ENCODE data around the gene UCP3.

The UCP3 gene

DNA sequence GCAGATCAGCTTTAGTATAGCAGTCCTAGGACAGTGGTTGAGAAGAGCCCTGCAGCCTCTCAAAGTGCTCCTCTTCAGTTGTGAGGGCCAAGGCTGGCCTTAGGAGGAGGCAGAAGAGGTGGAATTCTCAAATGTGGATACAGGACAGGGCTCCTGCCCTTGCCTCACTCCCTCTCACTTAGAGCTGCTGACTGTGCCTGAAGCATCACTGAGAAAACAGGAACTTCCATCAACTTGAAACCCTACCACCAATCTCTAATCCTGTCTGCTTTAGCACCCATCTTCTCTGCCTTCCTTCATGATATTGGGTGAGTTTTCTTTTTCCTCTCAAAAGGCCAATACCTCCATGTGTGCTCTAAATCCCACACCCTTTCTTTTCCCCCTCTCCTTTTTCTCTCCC lies 14.4 kb upstream of the UCP3 start:
- H3K9ac ChIP-seq (ENCODE audit: low read depth, low read length), result no peak overlapping the region
- no peak for ATAC-seq (ENCODE audit: insufficient read depth, low read depth)
- no peaks in the 10 kb centered on the region for H3K4me1 ChIP-seq (ENCODE audit: insufficient read depth, low read length)
- H3K9me3 ChIP-seq (ENCODE audit: insufficient read depth, low read length, severe bottlenecking), result no peaks in the 10 kb centered on the region
- no peak overlapping the region for H3K4me3 ChIP-seq (ENCODE audit: low read depth in 1 of 2, low read length in 2 of 2)
- H4K20me1 ChIP-seq (ENCODE audit: insufficient read depth, low read length), result no peaks in the 10 kb centered on the region
- no peaks in the 10 kb centered on the region for H3K79me2 ChIP-seq (ENCODE audit: insufficient read depth, low read length)
- H3K27ac ChIP-seq (ENCODE audit: low read length), result no peak overlapping the region
- H3K27me3 ChIP-seq (ENCODE audit: insufficient read depth, low read length, poor library complexity), result no peaks in the 10 kb centered on the region
- no peak for DNase-seq
- TF ChIP-seq, protein P1, sequence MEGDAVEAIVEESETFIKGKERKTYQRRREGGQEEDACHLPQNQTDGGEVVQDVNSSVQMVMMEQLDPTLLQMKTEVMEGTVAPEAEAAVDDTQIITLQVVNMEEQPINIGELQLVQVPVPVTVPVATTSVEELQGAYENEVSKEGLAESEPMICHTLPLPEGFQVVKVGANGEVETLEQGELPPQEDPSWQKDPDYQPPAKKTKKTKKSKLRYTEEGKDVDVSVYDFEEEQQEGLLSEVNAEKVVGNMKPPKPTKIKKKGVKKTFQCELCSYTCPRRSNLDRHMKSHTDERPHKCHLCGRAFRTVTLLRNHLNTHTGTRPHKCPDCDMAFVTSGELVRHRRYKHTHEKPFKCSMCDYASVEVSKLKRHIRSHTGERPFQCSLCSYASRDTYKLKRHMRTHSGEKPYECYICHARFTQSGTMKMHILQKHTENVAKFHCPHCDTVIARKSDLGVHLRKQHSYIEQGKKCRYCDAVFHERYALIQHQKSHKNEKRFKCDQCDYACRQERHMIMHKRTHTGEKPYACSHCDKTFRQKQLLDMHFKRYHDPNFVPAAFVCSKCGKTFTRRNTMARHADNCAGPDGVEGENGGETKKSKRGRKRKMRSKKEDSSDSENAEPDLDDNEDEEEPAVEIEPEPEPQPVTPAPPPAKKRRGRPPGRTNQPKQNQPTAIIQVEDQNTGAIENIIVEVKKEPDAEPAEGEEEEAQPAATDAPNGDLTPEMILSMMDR (IDR thresholded peaks at IDR 0.05; ENCODE audit: borderline replicate concordance, extremely low read depth, low read length, poor library complexity, severe bottlenecking), result no peak
- H3K36me3 ChIP-seq (ENCODE audit: insufficient read depth, low read length), result peaks cover 20% of the 10 kb centered on the region
- no peak overlapping the region for H3K4me2 ChIP-seq (ENCODE audit: insufficient read depth, low read length)
- no peak overlapping the region for H2AFZ ChIP-seq (ENCODE audit: low read depth, low read length)

DNA sequence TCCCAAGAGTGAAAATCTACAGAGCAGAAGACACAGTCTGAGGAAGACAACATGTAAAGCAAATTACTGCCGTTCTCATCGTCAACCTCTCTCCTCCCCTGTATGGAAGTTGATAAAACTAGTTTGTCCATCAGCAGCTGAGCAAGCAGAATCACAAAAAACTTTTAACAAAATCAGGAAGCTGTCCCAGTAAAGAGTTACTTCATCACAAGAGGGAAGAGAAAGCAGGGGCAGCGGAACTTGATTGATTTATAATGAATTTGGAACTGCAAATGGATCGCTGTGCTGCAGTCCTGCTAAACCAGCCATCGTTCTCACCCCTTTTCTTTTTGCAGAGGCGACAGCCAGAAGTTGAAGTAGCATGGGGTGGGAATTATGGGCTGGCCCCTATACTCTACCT lies 13.7 kb upstream of the UCP3 start:
- Histone ChIP-seq H3K9me3 (ENCODE audit: insufficient read depth, low read length, severe bottlenecking) (no peaks in the 10 kb centered on the region), H2AFZ (ENCODE audit: low read depth, low read length) (no peak overlapping the region), H3K36me3 (ENCODE audit: insufficient read depth, low read length) (peaks cover 12% of the 10 kb centered on the region; the same call in 1 of the 2 replicates), H3K27ac (ENCODE audit: low read length) (no peak overlapping the region), H3K9ac (ENCODE audit: low read depth, low read length) (no peak overlapping the region), H4K20me1 (ENCODE audit: insufficient read depth, low read length) (no peaks in the 10 kb centered on the region), H3K4me2 (ENCODE audit: insufficient read depth, low read length) (no peak overlapping the region), H3K4me1 (ENCODE audit: insufficient read depth, low read length) (no peaks in the 10 kb centered on the region), H3K4me3 (ENCODE audit: low read depth in 1 of 2, low read length in 2 of 2) (no peak overlapping the region), H3K27me3 (ENCODE audit: insufficient read depth, low read length, poor library complexity) (no peaks in the 10 kb centered on the region), H3K79me2 (ENCODE audit: insufficient read depth, low read length) (no peaks in the 10 kb centered on the region)
- ATAC-seq (ENCODE audit: insufficient read depth, low read depth) (no peak), DNase-seq (no peak)
- no peak for TF ChIP-seq EZH2 (IDR thresholded peaks at IDR 0.05; ENCODE audit: borderline replicate concordance, low read depth, low read length, severe bottlenecking)
- TF ChIP-seq, protein P1 (IDR thresholded peaks at IDR 0.05; ENCODE audit: borderline replicate concordance, extremely low read depth, low read length, poor library complexity, severe bottlenecking), result no peak

DNA sequence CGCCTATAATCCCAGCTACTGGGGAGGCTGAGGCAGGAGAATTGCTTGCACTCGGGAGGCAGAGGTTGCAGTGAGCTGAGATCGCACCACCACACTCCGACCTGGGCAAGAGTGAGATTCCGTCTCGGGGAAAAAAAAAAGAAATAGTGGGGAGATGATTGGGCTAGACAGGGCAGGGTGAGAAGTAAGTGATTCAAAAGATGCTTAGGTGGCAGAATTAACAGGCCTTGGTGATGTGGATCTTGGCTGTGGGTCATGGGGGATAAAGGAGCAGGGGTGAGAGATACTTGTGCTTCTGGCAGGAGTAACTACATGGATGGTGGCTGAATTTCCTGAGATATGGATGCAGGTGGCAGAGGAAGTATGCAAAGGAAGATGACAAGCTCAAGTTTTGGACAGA lies 13.1 kb upstream of the UCP3 start:
- DNase-seq, result no peak
- no peak overlapping the region for H3K9ac ChIP-seq (ENCODE audit: low read depth, low read length)
- no peak overlapping the region for H3K27ac ChIP-seq (ENCODE audit: low read length)
- H3K27me3 ChIP-seq (ENCODE audit: insufficient read depth, low read length, poor library complexity), result no peaks in the 10 kb centered on the region
- no peaks in the 10 kb centered on the region for H3K4me1 ChIP-seq (ENCODE audit: insufficient read depth, low read length)
- H3K79me2 ChIP-seq (ENCODE audit: insufficient read depth, low read length), result no peaks in the 10 kb centered on the region
- no peak overlapping the region for H3K4me2 ChIP-seq (ENCODE audit: insufficient read depth, low read length)
- no peak for ATAC-seq (ENCODE audit: insufficient read depth, low read depth)
- peaks cover 13% of the 10 kb centered on the region; the same call in 1 of the 2 replicates for H3K36me3 ChIP-seq (ENCODE audit: insufficient read depth, low read length)
- no peaks in the 10 kb centered on the region for H3K9me3 ChIP-seq (ENCODE audit: insufficient read depth, low read length, severe bottlenecking)
- no peak overlapping the region for H2AFZ ChIP-seq (ENCODE audit: low read depth, low read length)
- H3K4me3 ChIP-seq (ENCODE audit: low read depth in 1 of 2, low read length in 2 of 2), result no peak overlapping the region
- no peak for TF ChIP-seq EZH2 (IDR thresholded peaks at IDR 0.05; ENCODE audit: borderline replicate concordance, low read depth, low read length, severe bottlenecking)
- H4K20me1 ChIP-seq (ENCODE audit: insufficient read depth, low read length), result no peaks in the 10 kb centered on the region

DNA sequence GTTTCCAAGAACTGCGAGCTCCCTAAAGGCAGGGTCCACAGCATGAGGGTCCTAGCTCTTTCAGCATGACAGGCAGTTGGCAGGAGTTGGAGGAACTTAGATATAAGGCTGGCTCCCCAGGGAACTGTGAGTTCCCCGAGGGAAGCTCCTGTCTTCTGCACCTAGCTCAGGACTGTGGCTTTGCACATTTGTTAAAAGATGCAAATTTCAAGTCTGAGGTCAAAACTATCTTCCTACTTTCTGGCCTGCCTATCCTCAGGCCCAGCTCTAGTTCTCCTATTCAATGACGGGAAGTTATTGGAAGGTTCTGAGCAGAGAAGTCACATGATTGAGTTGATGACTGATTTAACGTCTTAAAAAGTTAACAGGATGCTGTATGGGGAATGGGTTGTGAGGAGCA lies 11.7 kb upstream of the UCP3 start:
- no peak for ATAC-seq (ENCODE audit: insufficient read depth, low read depth)
- H4K20me1 ChIP-seq (ENCODE audit: insufficient read depth, low read length), result no peaks in the 10 kb centered on the region
- TF ChIP-seq, protein P1 (IDR thresholded peaks at IDR 0.05; ENCODE audit: borderline replicate concordance, extremely low read depth, low read length, poor library complexity, severe bottlenecking), result no peak
- TF ChIP-seq EZH2 (IDR thresholded peaks at IDR 0.05; ENCODE audit: borderline replicate concordance, low read depth, low read length, severe bottlenecking), result no peak
- no peaks in the 10 kb centered on the region for H3K27me3 ChIP-seq (ENCODE audit: insufficient read depth, low read length, poor library complexity)
- H3K79me2 ChIP-seq (ENCODE audit: insufficient read depth, low read length), result no peaks in the 10 kb centered on the region
- H3K4me3 ChIP-seq (ENCODE audit: low read depth in 1 of 2, low read length in 2 of 2), result no peak overlapping the region
- peaks cover 18% of the 10 kb centered on the region; the same call in 1 of the 2 replicates for H3K36me3 ChIP-seq (ENCODE audit: insufficient read depth, low read length)
- H3K27ac ChIP-seq (ENCODE audit: low read length), result no peak overlapping the region
- no peak overlapping the region for H3K9ac ChIP-seq (ENCODE audit: low read depth, low read length)
- H3K4me1 ChIP-seq (ENCODE audit: insufficient read depth, low read length), result no peaks in the 10 kb centered on the region
- no peaks in the 10 kb centered on the region for H3K9me3 ChIP-seq (ENCODE audit: insufficient read depth, low read length, severe bottlenecking)
- H2AFZ ChIP-seq (ENCODE audit: low read depth, low read length), result no peak overlapping the region
- H3K4me2 ChIP-seq (ENCODE audit: insufficient read depth, low read length), result no peak overlapping the region
- no peak for DNase-seq
